ENCODE results near the gene NFIX. TPM values are rescaled to one million over a fixed set of nuclear protein-coding genes. Genes with fewer than 3 reads are reported as not detected.

The NFIX gene
- total and polyA plus RNA-seq, 2 of the 13 experiments (the other 11 are each of a cell fraction or from before 2014, with no cell fraction given): 3.4 to 5.4 TPM

DNA sequence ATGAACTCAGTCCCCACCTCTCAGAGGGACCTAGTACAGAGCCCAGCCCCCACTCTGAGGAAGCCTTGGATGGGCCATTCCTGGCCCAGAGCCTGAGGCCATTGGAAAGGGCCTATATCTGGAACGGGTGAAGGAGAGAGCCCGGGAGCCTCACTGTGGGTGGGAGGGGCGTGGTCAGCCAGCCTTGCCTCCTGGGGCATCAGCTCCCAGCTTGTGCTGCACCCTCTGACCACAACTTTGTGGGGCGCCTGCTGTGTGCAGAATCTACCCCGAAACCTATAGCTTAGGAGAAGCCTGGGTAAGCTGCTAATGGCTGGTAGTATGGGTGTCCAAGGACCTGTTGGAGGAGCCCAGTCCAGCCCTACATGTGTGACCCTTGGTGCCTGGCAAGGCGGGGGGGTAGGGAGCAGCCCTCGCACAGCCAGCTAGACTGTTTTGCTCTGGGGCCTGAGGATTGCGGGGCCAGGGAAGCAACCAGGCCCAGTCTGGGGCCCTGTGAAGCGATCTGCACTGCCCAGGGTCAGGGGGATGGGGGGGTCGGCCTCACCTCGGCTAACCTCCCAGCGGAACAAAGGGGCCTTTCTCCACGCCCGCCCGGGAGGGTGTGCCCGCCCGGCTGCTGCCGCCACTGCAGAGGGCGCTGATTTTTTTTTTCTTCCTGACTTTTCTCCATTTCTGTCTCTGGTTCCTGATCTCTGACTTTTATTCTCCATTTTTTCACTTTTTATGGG is 65.1 kb downstream of the NFIX start (continued):
- peak; percentile 88 for TF ChIP-seq SKI (IDR thresholded peaks at IDR 0.05; ENCODE audit: partially characterized antibody)
- TF ChIP-seq FOXO1 (CRISPR knock-in tag; IDR thresholded peaks at IDR 0.05): peak; percentile 10; the same call in 1 of the 2 replicates
- TF ChIP-seq ZNF34 (CRISPR knock-in tag; IDR thresholded peaks at IDR 0.05; ENCODE audit: borderline replicate concordance): peak; percentile 44; the same call in 1 of the 2 replicates
- TF ChIP-seq ZNF460 (CRISPR knock-in tag; IDR thresholded peaks at IDR 0.05; ENCODE audit: borderline replicate concordance): peak; percentile 44; the same call in 1 of the 2 replicates
- peak; percentile 45; the same call in 1 of the 2 replicates for TF ChIP-seq PHF8 (CRISPR knock-in tag; IDR thresholded peaks at IDR 0.05)
- TF ChIP-seq, protein P1, sequence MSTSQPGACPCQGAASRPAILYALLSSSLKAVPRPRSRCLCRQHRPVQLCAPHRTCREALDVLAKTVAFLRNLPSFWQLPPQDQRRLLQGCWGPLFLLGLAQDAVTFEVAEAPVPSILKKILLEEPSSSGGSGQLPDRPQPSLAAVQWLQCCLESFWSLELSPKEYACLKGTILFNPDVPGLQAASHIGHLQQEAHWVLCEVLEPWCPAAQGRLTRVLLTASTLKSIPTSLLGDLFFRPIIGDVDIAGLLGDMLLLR (CRISPR knock-in tag; IDR thresholded peaks at IDR 0.05): no peak
- peak; percentile 58 for TF ChIP-seq ZNF547 (CRISPR knock-in tag; IDR thresholded peaks at IDR 0.05)
- TF ChIP-seq FOXA3 (CRISPR knock-in tag; IDR thresholded peaks at IDR 0.05): peak; percentile 54; the same call in 1 of the 2 replicates
- TF ChIP-seq, protein P2, sequence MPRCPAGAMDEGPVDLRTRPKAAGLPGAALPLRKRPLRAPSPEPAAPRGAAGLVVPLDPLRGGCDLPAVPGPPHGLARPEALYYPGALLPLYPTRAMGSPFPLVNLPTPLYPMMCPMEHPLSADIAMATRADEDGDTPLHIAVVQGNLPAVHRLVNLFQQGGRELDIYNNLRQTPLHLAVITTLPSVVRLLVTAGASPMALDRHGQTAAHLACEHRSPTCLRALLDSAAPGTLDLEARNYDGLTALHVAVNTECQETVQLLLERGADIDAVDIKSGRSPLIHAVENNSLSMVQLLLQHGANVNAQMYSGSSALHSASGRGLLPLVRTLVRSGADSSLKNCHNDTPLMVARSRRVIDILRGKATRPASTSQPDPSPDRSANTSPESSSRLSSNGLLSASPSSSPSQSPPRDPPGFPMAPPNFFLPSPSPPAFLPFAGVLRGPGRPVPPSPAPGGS (CRISPR knock-in tag; IDR thresholded peaks at IDR 0.05): no peak
- 0 out of 2 replicates have a peak, but pooled peaks have one; percentile 71 for TF ChIP-seq ARNTL (CRISPR knock-in tag; IDR thresholded peaks at IDR 0.05)
- TF ChIP-seq NCOR1 (IDR thresholded peaks at IDR 0.05; ENCODE audit: borderline replicate concordance, low read length): peak; percentile 75; the same call in 1 of the 2 replicates
- no peak; the same call in 1 of the 2 replicates for TF ChIP-seq FOXC1 (CRISPR knock-in tag; IDR thresholded peaks at IDR 0.05; ENCODE audit: borderline replicate concordance)
- TF ChIP-seq ZSCAN20 (CRISPR knock-in tag; IDR thresholded peaks at IDR 0.05; ENCODE audit: borderline replicate concordance): no peak
- TF ChIP-seq AKAP8 (CRISPR knock-in tag; IDR thresholded peaks at IDR 0.05): 0 out of 2 replicates have a peak, but pooled peaks have one; percentile 46
- TF ChIP-seq, protein P3, sequence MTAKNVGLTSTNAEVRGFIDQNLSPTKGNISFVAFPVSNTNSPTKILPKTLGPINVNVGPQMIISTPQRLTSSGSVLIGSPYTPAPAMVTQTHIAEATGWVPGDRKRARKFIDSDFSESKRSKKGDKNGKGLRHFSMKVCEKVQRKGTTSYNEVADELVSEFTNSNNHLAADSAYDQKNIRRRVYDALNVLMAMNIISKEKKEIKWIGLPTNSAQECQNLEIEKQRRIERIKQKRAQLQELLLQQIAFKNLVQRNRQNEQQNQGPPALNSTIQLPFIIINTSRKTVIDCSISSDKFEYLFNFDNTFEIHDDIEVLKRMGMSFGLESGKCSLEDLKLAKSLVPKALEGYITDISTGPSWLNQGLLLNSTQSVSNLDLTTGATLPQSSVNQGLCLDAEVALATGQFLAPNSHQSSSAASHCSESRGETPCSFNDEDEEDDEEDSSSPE (CRISPR knock-in tag; IDR thresholded peaks at IDR 0.05): 0 out of 2 replicates have a peak, but pooled peaks have one; percentile 41
- peak; percentile 31; the same call in 1 of the 2 replicates for TF ChIP-seq CREM (IDR thresholded peaks at IDR 0.05)
- no peak for TF ChIP-seq CREM (CRISPR knock-in tag; IDR thresholded peaks at IDR 0.05)
- no peak; the same call in 1 of the 2 replicates for TF ChIP-seq HMG20A (CRISPR knock-in tag; IDR thresholded peaks at IDR 0.05; ENCODE audit: borderline replicate concordance)
- TF ChIP-seq JUN (CRISPR knock-in tag; IDR thresholded peaks at IDR 0.05): 0 out of 2 replicates have a peak, but pooled peaks have one; percentile 23
- no peak for TF ChIP-seq ZNF766 (CRISPR knock-in tag; IDR thresholded peaks at IDR 0.05; ENCODE audit: borderline replicate concordance)
